ENCODE data around the gene AEN. TPM values are rescaled to one million over a fixed set of nuclear protein-coding genes. Genes with fewer than 3 reads are reported as not detected.
A peak's percentile ranks its signal among the peaks of the same experiment; 100 is the strongest.

AEN gene
- total RNA-seq, 1 donor from 2014 or later: 41.9 TPM

DNA sequence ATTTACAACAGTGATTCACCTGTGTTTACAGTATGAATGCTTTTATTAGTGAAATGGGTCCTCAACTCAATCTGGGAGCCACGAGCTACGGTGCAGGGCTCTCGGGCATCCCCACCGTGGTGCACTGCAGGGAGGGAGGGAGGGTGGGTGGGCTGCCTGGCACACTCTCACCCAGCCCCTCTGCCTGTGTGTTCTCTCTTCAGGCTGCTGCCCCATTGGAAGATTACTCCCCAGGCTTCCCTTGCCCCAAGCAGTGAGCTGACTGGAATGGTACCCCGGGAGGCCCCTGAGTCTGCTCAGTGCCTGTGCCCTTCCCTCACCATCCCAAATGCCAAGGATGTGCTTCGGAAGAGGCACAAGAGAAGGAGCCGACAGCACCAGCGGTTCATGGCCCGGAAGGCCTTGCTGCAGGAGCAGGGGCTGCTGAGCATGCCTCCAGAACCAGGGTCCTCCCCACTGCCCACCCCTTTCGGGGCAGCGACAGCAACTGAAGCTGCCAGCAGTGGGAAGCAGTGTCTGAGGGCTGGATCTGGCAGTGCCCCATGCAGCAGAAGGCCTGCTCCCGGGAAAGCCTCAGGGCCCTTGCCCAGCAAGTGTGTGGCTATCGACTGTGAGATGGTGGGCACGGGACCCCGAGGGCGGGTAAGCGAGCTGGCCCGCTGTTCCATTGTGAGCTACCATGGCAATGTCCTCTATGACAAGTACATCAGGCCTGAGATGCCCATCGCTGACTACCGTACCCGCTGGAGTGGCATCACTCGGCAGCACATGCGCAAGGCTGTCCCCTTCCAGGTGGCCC, 5.0 kb downstream of the AEN start:
- Mint-ChIP-seq H3K4me1 (peaks cover 91% of the 10 kb centered on the region), H3K9me3 (no peaks in the 10 kb centered on the region), H3K36me3 (ENCODE audit: low read depth) (peaks cover 65% of the 10 kb centered on the region), H3K27me3 (no peaks in the 10 kb centered on the region), H3K4me3 (peak overlapping the region; percentile 19), H3K27ac (peak overlapping the region; percentile 18)
- ChIA-PET CTCF (interaction anchor here (0.9 to 4.5 kb wide), 5 partner anchors 12 to 552 kb away, joined by 3 to 81 read pairs (median 11); partner anchors contain the start of gene ISG20), POLR2A (interaction anchor here (5.1 kb wide), 1 partner anchor 30 kb away, joined by 42 read pairs; no protein-coding TSS in a partner anchor)
- no peak for ATAC-seq (ENCODE audit: low read depth)
- no peak for DNase-seq
- TF ChIP-seq, protein P1, sequence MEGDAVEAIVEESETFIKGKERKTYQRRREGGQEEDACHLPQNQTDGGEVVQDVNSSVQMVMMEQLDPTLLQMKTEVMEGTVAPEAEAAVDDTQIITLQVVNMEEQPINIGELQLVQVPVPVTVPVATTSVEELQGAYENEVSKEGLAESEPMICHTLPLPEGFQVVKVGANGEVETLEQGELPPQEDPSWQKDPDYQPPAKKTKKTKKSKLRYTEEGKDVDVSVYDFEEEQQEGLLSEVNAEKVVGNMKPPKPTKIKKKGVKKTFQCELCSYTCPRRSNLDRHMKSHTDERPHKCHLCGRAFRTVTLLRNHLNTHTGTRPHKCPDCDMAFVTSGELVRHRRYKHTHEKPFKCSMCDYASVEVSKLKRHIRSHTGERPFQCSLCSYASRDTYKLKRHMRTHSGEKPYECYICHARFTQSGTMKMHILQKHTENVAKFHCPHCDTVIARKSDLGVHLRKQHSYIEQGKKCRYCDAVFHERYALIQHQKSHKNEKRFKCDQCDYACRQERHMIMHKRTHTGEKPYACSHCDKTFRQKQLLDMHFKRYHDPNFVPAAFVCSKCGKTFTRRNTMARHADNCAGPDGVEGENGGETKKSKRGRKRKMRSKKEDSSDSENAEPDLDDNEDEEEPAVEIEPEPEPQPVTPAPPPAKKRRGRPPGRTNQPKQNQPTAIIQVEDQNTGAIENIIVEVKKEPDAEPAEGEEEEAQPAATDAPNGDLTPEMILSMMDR (IDR thresholded peaks at IDR 0.05): no peak
- intact Hi-C loops (cut with micrococcal nuclease): loop anchor here (2.0 to 10.0 kb wide), 3 partner anchors 31 to 709 kb away; partner anchors contain the start of gene POLG

DNA sequence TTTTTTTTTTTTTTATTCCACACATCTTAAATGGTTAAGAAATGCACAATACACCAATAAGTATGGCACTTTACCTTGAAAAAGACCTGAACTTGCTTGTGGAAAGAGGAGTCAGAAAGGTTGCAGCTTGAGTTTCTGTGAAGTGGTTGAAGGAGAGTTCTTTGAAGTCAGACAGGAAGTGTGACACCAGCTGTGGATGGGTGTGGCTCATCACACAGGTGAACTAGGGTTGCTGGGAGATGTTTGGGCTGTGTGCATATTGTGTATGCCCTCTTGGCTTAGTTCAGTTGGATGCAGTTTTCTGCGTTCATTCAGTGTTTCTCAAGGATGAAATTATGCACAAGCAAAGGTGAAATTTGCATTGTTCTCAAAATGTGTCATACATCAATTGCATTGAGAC, 6.3 kb downstream of the AEN start:
- Mint-ChIP-seq H3K4me1 (peaks cover 92% of the 10 kb centered on the region), H3K36me3 (ENCODE audit: low read depth) (peaks cover 74% of the 10 kb centered on the region), H3K27me3 (no peaks in the 10 kb centered on the region), H3K4me3 (peak overlapping the region; percentile 53), H3K9me3 (no peaks in the 10 kb centered on the region), H3K27ac (peak overlapping the region; percentile 82)
- TF ChIP-seq, protein P1 (IDR thresholded peaks at IDR 0.05): no peak
- ATAC-seq (ENCODE audit: low read depth) (peak; percentile 50), DNase-seq (no peak)
- intact Hi-C loops (cut with micrococcal nuclease): loop anchor here (1.0 to 10.0 kb wide), 2 partner anchors 11 to 707 kb away; partner anchors contain the start of gene POLG
- ChIA-PET CTCF (interaction anchor here (1.3 to 4.5 kb wide), 3 partner anchors 11 to 37 kb away, joined by 6 to 81 read pairs (median 11); partner anchors contain the start of gene ISG20), POLR2A (interaction anchor here (1.4 to 5.1 kb wide), 3 partner anchors 11 to 29 kb away, joined by 4 to 42 read pairs (median 7); partner anchors contain the start of gene ISG20)

DNA sequence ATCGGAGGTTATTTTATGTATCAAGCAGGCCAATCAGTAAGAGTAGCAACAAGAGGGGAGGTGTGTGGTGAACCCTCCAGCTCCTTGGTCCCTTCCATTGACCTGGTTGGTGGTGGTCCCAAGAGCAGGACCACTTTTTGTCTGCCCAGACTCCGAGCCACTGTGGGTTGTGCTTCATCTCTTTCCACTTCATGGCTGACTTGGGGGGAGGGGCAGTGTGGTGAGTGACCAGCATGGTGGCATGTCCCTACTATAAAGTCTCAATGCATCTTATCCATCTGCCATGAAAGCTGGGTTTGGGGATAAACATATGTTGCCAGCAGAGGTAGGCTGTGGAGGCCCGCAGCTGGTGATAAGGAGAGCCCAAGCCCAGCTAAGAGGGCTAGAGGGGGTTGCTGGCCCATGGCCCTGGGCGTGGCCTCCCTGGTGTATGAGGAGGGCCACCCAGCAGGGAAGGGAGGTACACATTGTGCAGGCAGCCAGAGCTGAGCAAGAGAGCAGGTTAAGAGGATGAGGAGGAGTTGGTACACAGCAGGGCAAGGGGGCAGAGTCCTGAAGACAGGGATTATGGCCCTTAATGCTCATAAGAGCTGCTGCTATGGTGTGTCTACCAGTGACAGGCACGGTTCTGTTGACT, 7.0 kb downstream of the AEN start:
- CTCF ChIA-PET: interaction anchor here (1.3 to 2.6 kb wide), 2 partner anchors 11 to 29 kb away, joined by 6 to 11 read pairs; partner anchors contain the start of gene ISG20
- Mint-ChIP-seq H3K36me3 (ENCODE audit: low read depth) (peaks cover 77% of the 10 kb centered on the region), H3K27me3 (no peaks in the 10 kb centered on the region), H3K4me3 (peak overlapping the region; percentile 53), H3K4me1 (peaks cover 91% of the 10 kb centered on the region), H3K9me3 (no peaks in the 10 kb centered on the region), H3K27ac (peak overlapping the region; percentile 82)
- TF ChIP-seq, protein P1 (IDR thresholded peaks at IDR 0.05): no peak
- intact Hi-C loops (cut with micrococcal nuclease): loop anchor here (10.0 kb wide), 1 partner anchor 707 kb away; the partner anchor contains the start of gene POLG
- no peak for DNase-seq
- no peak for ATAC-seq (ENCODE audit: low read depth)
- POLR2A ChIA-PET: interaction anchor here (0.8 to 5.1 kb wide), 4 partner anchors 11 to 28 kb away, joined by 3 to 42 read pairs (median 6); partner anchors contain the start of gene ISG20

GRCh38 chr15:88629071-88629470, 7.9 kb downstream of the AEN start:
- ChIA-PET POLR2A (interaction anchor here (0.5 to 1.0 kb wide), 3 partner anchors 10 to 35 kb away, joined by 3 to 8 read pairs (median 3); partner anchors contain the start of gene ISG20), CTCF (interaction anchor here (1.2 kb wide), 1 partner anchor 10 kb away, joined by 4 read pairs; the partner anchor contains the start of gene ISG20)
- H3K4me1 Mint-ChIP-seq: peaks cover 91% of the 10 kb centered on the region
- no peak overlapping the region for H3K27ac Mint-ChIP-seq
- DNase-seq (no peak), ATAC-seq (ENCODE audit: low read depth) (no peak)
- peaks cover 80% of the 10 kb centered on the region for H3K36me3 Mint-ChIP-seq (ENCODE audit: low read depth)
- H3K27me3 Mint-ChIP-seq: no peaks in the 10 kb centered on the region
- H3K9me3 Mint-ChIP-seq: no peaks in the 10 kb centered on the region
- no peak overlapping the region for H3K4me3 Mint-ChIP-seq
- intact Hi-C loops (cut with micrococcal nuclease): loop anchor here (10.0 kb wide), 1 partner anchor 706 kb away; the partner anchor contains the start of gene POLG
- TF ChIP-seq, protein P1 (IDR thresholded peaks at IDR 0.05): no peak

Measured in activated B cell treated with CpG ODN at 0.5 μM for 24 hours (primary cell).